HepG2 (cell line): Measurements from ENCODE around the gene TNXB. TPM values are rescaled to one million over a fixed set of nuclear protein-coding genes. Genes with fewer than 3 reads are reported as not detected.

Source experiments
- ATAC-seq: fragments of 200-7000 bp; cut with Tn5 transposase; 3 replicates; pipeline ENCODE4 v1.9.1; 2020; ENCODE audit warnings: mild to moderate bottlenecking, moderate library complexity
- BruUV-seq: library from RNA; stranded (reverse); fragments of 400-500 nt; replicated peaks from 2 replicates; lab custom pipeline; 2021; lab: Mats Ljungman, UMichigan
- CTCF ChIA-PET: fragments of 300-600 bp; formaldehyde crosslinking; extraction: SDS; loops from one replicate; lab custom pipeline; 2021; ENCODE audit warnings: low total read pairs, inconsistent platforms, low intra/inter-chr PET ratio; lab: Yijun Ruan, JAX
- POLR2A ChIA-PET: fragments of 350-600 bp; sonication (Branson Sonifier 250); formaldehyde crosslinking; loops from one replicate; lab custom pipeline; 2020; ENCODE audit warnings: antibody characterized with exemption, inconsistent platforms; lab: Yijun Ruan, JAX
- DNase-seq: peaks from one replicate; pipeline ENCODE4 v3.0.0-alpha.2; 2015; ENCODE audit warnings: low spot score
- FAIRE-seq: peaks from 3 replicates; lab custom pipeline; 2011; peaks lifted over from hg19 to GRCh38; lab: Jason Lieb, UNC
- H2AFZ ChIP-seq: one replicate; pipeline ENCODE4 v1.6.1; 2011; ENCODE audit warnings: low read length, inconsistent platforms
- H3K27ac ChIP-seq: fragments of 300-600 bp; 3 replicates; pipeline ENCODE4 v1.8.0; 2011; ENCODE audit warnings: mixed run types, mild to moderate bottlenecking, mixed read lengths, low read length, inconsistent platforms; ENCODE audit not compliant: insufficient read depth; ENCODE audit errors: extremely low read length
- H3K27me3 ChIP-seq, 2 experiments: fragments of 200-600 bp in 1 of 2; 2 replicates in 1 of 2; 3 replicates in 1 of 2; pipeline versions ENCODE4 v1.6.0 to v1.8.0; 2011; ENCODE audit warnings: low read length in 2 of 2, mild to moderate bottlenecking in 2 of 2, moderate library complexity in 2 of 2, inconsistent platforms in 1 of 2; ENCODE audit not compliant: insufficient read depth in 2 of 2, control insufficient read depth in 1 of 2
- H3K36me3 ChIP-seq, 2 experiments: fragments of 200-600 bp in 1 of 2; replicated peaks in 1 of 2; 2 replicates in 1 of 2; 3 replicates in 1 of 2; pipeline versions ENCODE4 v1.5.1 to v1.8.0; 2011; ENCODE audit warnings: low read length in 2 of 2, inconsistent platforms in 1 of 2; ENCODE audit not compliant: insufficient read depth in 2 of 2, control insufficient read depth in 1 of 2
- H3K4me1 ChIP-seq: 2 replicates; pipeline ENCODE4 v1.5.1; 2012; ENCODE audit warnings: low read length, inconsistent platforms; ENCODE audit not compliant: insufficient read depth
- H3K4me2 ChIP-seq: 2 replicates; pipeline ENCODE4 v1.6.0; 2011; ENCODE audit warnings: low read depth, low read length, inconsistent platforms
- H3K4me3 ChIP-seq, 3 experiments: fragments of 200-600 bp in 1 of 3; sonication (generic), shearing (Covaris generic) in 1 of 3; replicated peaks in 1 of 3; 2 replicates each; pipeline ENCODE4 v1.5.1; 2011 to 2016; ENCODE audit warnings: low read length in 3 of 3, inconsistent platforms in 2 of 3, low read depth in 2 of 3, mild to moderate bottlenecking in 2 of 3, control low read depth in 1 of 3, mixed read lengths in 1 of 3; ENCODE audit not compliant: insufficient read depth in 1 of 3
- H3K79me2 ChIP-seq: one replicate; pipeline ENCODE4 v1.6.1; 2011; ENCODE audit warnings: low read length, inconsistent platforms; ENCODE audit not compliant: insufficient read depth
- H3K9ac ChIP-seq: 2 replicates; pipeline ENCODE4 v1.6.0; 2011; ENCODE audit warnings: mild to moderate bottlenecking, low read depth, low read length, inconsistent platforms; ENCODE audit not compliant: insufficient read depth
- H3K9me3 ChIP-seq: 2 replicates; pipeline ENCODE4 v1.5.1; 2012; ENCODE audit warnings: mild to moderate bottlenecking, low read length
- H4K20me1 ChIP-seq: 2 replicates; pipeline ENCODE4 v1.6.0; 2011; ENCODE audit warnings: inconsistent platforms, mild to moderate bottlenecking, low read length, moderate library complexity; ENCODE audit not compliant: insufficient read depth
- HDAC1 ChIP-seq: sonication (generic); formaldehyde crosslinking; IDR thresholded peaks from 2 replicates; pipeline ENCODE4 v1.5.1; 2020; ENCODE audit warnings: mild to moderate bottlenecking, missing genetic modification reagents
- HOXA5 ChIP-seq: sonication (generic); formaldehyde crosslinking; IDR thresholded peaks from 2 replicates; pipeline ENCODE4 v1.4.0; 2020; ENCODE audit warnings: missing genetic modification reagents
- KDM5B ChIP-seq: sonication (generic); formaldehyde crosslinking; IDR thresholded peaks from 2 replicates; pipeline ENCODE4 v1.4.0; 2020; ENCODE audit warnings: missing genetic modification reagents, mild to moderate bottlenecking, borderline replicate concordance
- MTF1 ChIP-seq: sonication (generic); formaldehyde crosslinking; IDR thresholded peaks from 2 replicates; pipeline ENCODE4 v1.5.0; 2020; ENCODE audit warnings: missing genetic modification reagents
- MXD4 ChIP-seq: IDR thresholded peaks from 2 replicates; pipeline ENCODE4 v1.6.1; 2016; ENCODE audit warnings: mild to moderate bottlenecking, missing biosample characterization, missing genetic modification reagents
- NFKB2 ChIP-seq: sonication (generic); formaldehyde crosslinking; IDR thresholded peaks from 2 replicates; pipeline ENCODE4 v1.4.0; 2020; ENCODE audit warnings: missing genetic modification reagents, borderline replicate concordance
- PHF21A ChIP-seq: sonication (generic); formaldehyde crosslinking; IDR thresholded peaks from 2 replicates; pipeline ENCODE4 v1.5.0; 2020; ENCODE audit warnings: mild to moderate bottlenecking, missing genetic modification reagents
- PPARG ChIP-seq: conservative IDR thresholded peaks from 2 replicates; pipeline ENCODE4 v1.6.1; 2016; ENCODE audit warnings: missing biosample characterization, missing genetic modification reagents
- ZBTB4 ChIP-seq: sonication (generic); formaldehyde crosslinking; IDR thresholded peaks from 2 replicates; pipeline ENCODE4 v1.4.0; 2020; ENCODE audit warnings: missing genetic modification reagents, mild to moderate bottlenecking, borderline replicate concordance
- ZNF17 ChIP-seq: sonication (generic); formaldehyde crosslinking; IDR thresholded peaks from 2 replicates; pipeline ENCODE4 v1.5.0; 2020; ENCODE audit warnings: mild to moderate bottlenecking, missing genetic modification reagents
- ZNF704 ChIP-seq: sonication (generic); formaldehyde crosslinking; IDR thresholded peaks from 2 replicates; pipeline ENCODE4 v1.8.1; 2023; ENCODE audit warnings: mild to moderate bottlenecking, inconsistent platforms, moderate library complexity, missing genetic modification reagents, borderline replicate concordance
- WGBS: methylation state at CpG from one replicate; pipeline ENCODE4 v1.1.6; 2017; ENCODE audit warnings: low lambda C conversion rate; 5-methylcytosine and 5-hydroxymethylcytosine counted together
- in situ Hi-C: cut with HindIII; loops from 2 replicates; pipeline ENCODE4 v1.10.0; 2017; ENCODE audit warnings: low pct_unique_long_range_greater_than_20kb; ENCODE audit not compliant: extremely low pct_ligation_motif_present
- intact Hi-C: fragments of 100-400 bp; cut with micrococcal nuclease; formaldehyde crosslinking; loops from one replicate; pipeline ENCODE4 v1.10.0; 2022; ENCODE audit not compliant: unreplicated experiment
- polyA plus RNA-seq, 8 experiments: library from polyadenylated mRNA; depleted of rRNA in 3 of 8; stranded (reverse) in 7 of 8; unstranded in 1 of 8; fragments of >200 nt; fragmentation: Illumina TruSeq in 4 of 8; extraction: Trizol in 4 of 8; gene quantifications; 2 replicates each; pipeline versions ENCODE4 v1.2.1 to v1.2.3, GENCODE V29; 2011 to 2016; ENCODE audit warnings: low read depth in 4 of 8, missing spikeins in 1 of 8, mixed read lengths in 1 of 8; ENCODE audit not compliant: insufficient read depth in 1 of 8
- total RNA-seq, 5 experiments: library from RNA; depleted of rRNA; stranded (reverse); fragments of >200 nt; fragmentation: Illumina TruSeq; extraction: Trizol; gene quantifications; 2 replicates each; pipeline ENCODE4 v1.2.3, GENCODE V29; 2016; ENCODE audit warnings: low read depth in 1 of 5

Gene TNXB
- total and polyA plus RNA-seq, 2 of the 13 experiments (the other 11 are each of a cell fraction or from before 2014, with no cell fraction given): 1.6 to 2.7 TPM

- H3K9ac ChIP-seq: no peak overlapping the region
- intact Hi-C loops: no loop called here
- ATAC-seq: no peak; the same call in 2 of the 3 replicates
- H4K20me1 ChIP-seq: no peaks in the 10 kb centered on the region
- FAIRE-seq: no peak
- H3K4me2 ChIP-seq: peak overlapping the region; percentile 49
- no peak for DNase-seq
- peak overlapping the region in 2 of 3 experiments; percentile 28 to 45; a peak in 2 of 6 replicates for H3K4me3 ChIP-seq
- no peaks in the 10 kb centered on the region for H3K36me3 ChIP-seq
- H3K27me3 ChIP-seq: peaks cover 21 to 59% of the 10 kb centered on the region in 2 experiments
- CTCF ChIA-PET: no interaction called here
- no peaks in the 10 kb centered on the region for H3K79me2 ChIP-seq
- TF ChIP-seq PHF21A (CRISPR knock-in tag) (no peak), KDM5B (CRISPR knock-in tag) (0 out of 2 replicates have a peak, but pooled peaks have one; percentile 11)
- no peak overlapping the region for H2AFZ ChIP-seq
- no peak overlapping the region for H3K27ac ChIP-seq
- WGBS: 67% methylated on average over 11 of the region's 36 CpGs
- POLR2A ChIA-PET: no interaction called here
- no TSS peak for BruUV-seq
- in situ Hi-C loops: loop anchor here (25.0 kb wide), 1 partner anchor 691 kb away; no protein-coding TSS in a partner anchor
- peaks cover 11% of the 10 kb centered on the region; the same call in 1 of the 2 replicates for H3K4me1 ChIP-seq
- H3K9me3 ChIP-seq: no peaks in the 10 kb centered on the region
Observed at GRCh38 chr6:32096087-32096393, 13.1 kb downstream of the TNXB start.

- peaks cover 21 to 59% of the 10 kb centered on the region in 2 experiments for H3K27me3 ChIP-seq
- POLR2A ChIA-PET: no interaction called here
- peak; percentile 27 for ATAC-seq
- no peak for TF ChIP-seq MTF1 (CRISPR knock-in tag)
- TF ChIP-seq ZBTB4 (CRISPR knock-in tag): no peak
- no peak; the same call in 1 of the 2 replicates for TF ChIP-seq NFKB2 (CRISPR knock-in tag)
- TF ChIP-seq HOXA5 (CRISPR knock-in tag): no peak
- TF ChIP-seq MXD4: no peak
- 0 out of 2 replicates have a peak, but pooled peaks have one; percentile 5 for TF ChIP-seq HDAC1 (CRISPR knock-in tag)
- no peak for TF ChIP-seq ZNF17 (CRISPR knock-in tag)
- TF ChIP-seq PPARG (CRISPR knock-in tag): no peak
- no peak for TF ChIP-seq ZNF704
Observed at GRCh38 chr6:32095338-32096086, 13.6 kb downstream of the TNXB start.

More at GRCh38 chr6:32095338-32096086, 13.6 kb downstream of the TNXB start:
- intact Hi-C loops (no loop called here), in situ Hi-C loops (loop anchor here (25.0 kb wide), 1 partner anchor 692 kb away; no protein-coding TSS in a partner anchor)
- CTCF ChIA-PET: no interaction called here
- H3K27ac ChIP-seq: no peak overlapping the region
- no peaks in the 10 kb centered on the region for H3K79me2 ChIP-seq
- no peaks in the 10 kb centered on the region for H3K36me3 ChIP-seq
- no peak overlapping the region for H2AFZ ChIP-seq
- BruUV-seq: no TSS peak
- FAIRE-seq (no peak), DNase-seq (no peak)
- H3K9me3 ChIP-seq: no peaks in the 10 kb centered on the region
- no peaks in the 10 kb centered on the region for H4K20me1 ChIP-seq
- H3K4me1 ChIP-seq: peaks cover 11% of the 10 kb centered on the region; the same call in 1 of the 2 replicates
- 72% methylated on average over 29 of the region's 30 CpGs for WGBS
- no peak overlapping the region for H3K9ac ChIP-seq
- H3K4me3 ChIP-seq: no peak overlapping the region
- H3K4me2 ChIP-seq: no peak overlapping the region
